Left kidney (tissue), 2 donors: Measurements from ENCODE around the gene OSBPL2. TPM values are rescaled to one million over a fixed set of nuclear protein-coding genes. Genes with fewer than 3 reads are reported as not detected.

Source experiments
- DNase-seq: peaks from one replicate; pipeline ENCODE4 v3.0.0-alpha.2; 2013
- polyA plus RNA-seq: library from polyadenylated mRNA; unstranded; fragments of 120-200 nt; gene quantifications from one replicate; pipeline ENCODE4 v1.2.1, GENCODE V29; 2013; ENCODE audit not compliant: insufficient read length

The OSBPL2 gene
- polyA plus RNA-seq, 1 donor, result 43.6 TPM

DNA sequence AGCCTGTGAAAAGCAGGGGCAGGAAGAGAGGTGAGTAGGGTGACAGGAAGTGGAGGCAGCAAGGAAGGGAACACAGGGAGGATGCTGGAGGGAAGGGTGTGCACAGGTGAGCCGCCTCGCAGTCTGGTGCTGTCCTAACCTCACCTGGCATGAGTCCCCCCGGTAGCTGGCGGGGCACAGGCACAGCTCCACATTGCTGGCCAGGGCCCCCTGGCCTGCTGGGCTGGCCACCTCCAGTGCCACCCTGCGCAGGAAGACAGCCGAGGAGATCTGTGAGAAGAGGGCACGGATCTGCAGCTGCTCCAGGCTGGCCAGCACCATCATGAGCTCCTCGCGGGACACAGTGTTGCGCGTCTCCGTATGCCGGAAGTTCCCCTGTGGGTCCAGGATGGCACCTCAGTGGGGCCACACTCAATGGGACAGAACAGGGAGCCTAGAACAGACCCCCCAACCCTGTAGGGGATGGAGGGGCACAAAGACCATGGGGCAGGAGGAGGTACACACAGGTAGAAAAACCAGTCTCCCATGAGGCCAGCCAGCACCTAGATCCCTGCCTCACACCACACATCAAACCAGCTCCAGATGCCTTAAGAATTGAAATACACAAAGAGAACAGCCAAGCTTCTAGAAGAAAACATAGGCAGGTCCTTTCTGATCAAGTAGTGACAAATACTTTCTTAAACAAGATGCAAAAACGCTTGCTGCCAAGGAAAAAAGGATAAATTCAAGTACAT lies 87.0 kb downstream of the OSBPL2 start:
- no peak for DNase-seq

DNA sequence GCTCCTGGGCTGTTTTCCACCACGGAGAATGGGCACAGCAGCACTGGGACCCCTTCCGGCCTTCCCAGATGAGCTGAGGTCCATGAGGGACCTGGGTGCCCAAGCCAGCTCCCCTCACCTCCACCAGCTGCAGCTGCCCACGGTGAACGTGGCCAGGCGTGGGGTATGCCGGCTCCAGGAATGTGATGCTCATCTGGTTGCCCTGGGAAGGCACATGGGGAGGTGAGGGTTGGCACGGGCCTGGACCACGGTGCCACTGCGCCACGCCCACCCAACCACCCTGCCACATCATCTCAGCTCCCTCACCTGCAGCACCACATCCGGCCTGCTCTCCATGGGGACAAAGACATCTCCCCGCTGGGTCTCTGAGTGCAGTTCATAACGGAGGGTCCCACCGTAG lies 88.2 kb downstream of the OSBPL2 start:
- no peak for DNase-seq

DNA sequence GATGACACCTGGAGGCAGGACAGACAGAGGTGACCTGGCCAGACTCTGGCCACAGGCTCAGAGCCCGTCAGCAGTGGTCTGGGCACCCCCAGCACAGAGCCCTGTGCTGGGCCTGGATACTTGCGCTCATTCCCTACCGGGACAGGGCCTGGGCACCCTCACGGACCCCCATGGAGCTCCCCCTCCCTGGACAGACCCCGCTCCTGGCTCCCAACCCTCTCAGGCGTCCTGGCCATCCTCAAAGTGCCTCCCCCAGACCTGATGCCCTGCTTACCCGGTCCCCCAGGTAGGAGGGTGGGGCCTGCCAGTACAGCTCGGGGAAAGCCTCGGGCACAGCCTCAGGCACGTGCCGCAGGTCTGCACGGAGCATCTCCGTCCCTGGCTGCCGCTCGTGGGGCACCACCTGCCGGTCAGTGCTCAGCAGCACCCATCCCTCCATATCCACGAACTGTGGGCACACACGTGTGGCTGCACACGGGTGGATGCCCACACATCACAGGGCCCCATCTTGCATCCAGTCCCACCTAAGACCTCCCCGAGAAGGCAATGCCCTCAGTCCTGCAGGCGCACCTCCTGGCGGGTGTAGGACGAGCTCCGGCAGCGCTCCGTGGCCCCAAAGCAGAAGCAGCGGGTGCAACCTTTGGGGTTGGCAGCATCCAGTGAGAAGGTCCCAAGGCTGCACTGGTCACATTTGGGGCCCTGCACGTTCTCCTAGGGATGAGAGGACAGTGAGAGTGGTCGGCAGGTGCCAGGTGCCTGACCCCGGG lies 88.8 kb downstream of the OSBPL2 start:
- no peak for DNase-seq

DNA sequence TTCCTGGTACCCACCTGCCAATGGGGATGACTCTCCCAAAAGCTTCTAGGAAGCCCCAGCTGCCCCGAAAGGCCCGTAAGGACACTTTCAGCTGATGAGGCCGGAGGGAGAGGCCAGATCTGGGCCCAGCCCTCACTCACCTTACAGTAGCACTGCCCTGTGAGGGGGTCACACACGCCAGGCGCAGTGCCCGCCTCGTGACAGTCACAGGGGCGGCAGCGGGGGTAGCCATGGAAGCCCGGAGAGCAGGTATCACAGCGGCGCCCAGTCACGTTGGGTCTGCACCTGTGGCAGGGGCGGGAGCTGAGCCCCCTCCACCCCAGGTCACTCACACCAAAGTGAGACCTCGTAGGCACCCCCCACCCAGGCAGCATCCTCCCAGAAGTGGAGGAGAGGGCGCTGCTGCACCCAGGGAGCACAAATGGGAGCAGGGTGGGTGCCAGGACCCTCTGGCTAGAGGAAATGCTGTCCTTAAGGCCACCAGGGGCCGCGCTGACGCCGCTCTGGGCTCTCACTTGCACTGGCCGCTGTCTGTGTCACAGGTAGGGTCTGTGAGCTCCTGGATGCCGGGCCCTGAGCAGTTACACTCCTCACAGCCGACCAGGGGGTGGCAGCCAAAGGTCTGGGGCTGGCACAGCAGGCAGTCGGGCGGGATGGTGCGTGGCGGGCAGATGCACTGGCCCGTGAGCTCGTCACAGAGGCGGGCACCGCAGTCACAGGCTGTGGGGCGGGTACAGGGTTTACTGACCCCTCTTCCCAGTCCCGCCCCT lies 89.6 kb downstream of the OSBPL2 start:
- DNase-seq, result no peak

DNA sequence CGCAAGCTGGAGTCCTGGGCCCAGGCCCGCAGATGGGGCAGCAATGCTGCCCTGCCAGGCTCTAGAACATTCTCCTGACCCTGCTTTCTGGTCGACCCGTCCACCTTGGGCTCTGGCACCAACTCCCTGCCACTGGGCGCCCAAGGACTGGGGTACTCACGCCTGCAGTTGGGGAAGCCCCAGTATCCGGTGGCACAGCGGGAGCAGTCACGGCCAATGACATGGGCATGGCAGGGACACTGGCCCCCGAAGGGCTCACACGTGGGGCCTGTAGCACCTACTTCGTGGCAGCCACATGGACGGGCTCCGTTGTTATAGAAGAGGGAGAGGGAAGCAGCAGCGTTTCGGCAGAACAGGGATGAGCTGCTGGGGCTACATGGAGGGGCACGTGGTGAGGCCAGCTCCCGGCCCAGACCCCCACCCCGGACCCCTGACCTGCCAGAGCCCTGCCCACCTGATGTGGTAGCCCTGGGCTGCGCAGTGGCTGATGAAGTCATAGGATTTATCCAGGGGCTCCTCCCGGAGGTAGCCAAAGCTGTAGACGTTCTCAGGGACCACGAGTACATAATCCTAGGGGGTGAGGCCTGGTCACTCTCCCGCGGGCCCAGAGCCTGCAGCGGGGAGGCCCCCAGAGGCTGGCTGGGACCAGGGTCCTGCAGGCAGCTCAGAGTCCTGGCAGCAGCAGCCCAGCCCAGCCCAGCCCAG lies 90.5 kb downstream of the OSBPL2 start:
- no peak for DNase-seq

DNA sequence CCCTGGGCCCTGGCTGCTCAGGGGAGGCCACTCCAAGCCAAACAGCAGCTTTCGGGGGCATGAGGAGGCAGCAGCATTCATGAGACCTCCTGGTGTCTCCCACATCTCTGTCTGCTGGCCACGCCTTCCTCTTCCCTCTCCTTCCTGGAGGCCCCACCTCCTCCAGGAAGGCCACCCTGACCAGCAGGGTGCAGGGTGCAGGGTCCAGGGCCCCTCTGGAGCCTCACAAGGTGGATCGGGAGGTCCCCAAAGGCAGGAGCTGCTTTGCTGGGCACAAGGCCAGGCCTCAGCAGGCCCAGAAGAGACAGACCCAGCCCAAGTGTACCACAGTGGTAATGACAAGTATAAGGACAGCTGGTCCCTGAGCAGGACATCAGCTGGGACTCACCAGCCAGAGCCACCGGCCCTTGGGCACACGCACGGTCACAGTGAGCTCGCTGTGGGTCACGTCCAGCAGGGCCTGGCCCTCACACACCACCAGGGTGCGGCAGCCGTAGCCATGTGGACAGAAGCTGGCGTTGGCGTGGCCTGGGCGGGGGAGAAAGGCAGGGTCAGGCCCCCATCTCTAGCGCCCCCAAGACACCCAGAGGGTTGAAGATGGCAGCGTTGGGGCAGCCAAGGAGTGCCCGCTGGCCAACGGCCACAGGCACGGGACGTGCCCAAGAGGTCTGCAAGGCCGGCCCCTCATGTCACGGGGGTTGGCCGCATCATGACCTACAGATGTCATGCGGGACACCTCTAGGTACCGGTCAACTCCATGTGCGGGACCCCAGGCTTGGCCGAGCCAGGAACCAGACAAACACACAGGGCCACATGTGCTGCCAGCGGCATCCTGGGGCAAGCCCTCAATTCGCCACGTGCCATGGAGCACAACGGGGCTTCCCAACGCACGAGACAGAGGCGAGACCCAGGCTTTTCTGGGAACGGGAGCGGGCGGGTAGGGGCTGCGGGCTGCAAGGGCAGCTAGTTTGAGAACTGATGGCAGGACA lies 91.4 kb downstream of the OSBPL2 start:
- DNase-seq, result no peak

DNA sequence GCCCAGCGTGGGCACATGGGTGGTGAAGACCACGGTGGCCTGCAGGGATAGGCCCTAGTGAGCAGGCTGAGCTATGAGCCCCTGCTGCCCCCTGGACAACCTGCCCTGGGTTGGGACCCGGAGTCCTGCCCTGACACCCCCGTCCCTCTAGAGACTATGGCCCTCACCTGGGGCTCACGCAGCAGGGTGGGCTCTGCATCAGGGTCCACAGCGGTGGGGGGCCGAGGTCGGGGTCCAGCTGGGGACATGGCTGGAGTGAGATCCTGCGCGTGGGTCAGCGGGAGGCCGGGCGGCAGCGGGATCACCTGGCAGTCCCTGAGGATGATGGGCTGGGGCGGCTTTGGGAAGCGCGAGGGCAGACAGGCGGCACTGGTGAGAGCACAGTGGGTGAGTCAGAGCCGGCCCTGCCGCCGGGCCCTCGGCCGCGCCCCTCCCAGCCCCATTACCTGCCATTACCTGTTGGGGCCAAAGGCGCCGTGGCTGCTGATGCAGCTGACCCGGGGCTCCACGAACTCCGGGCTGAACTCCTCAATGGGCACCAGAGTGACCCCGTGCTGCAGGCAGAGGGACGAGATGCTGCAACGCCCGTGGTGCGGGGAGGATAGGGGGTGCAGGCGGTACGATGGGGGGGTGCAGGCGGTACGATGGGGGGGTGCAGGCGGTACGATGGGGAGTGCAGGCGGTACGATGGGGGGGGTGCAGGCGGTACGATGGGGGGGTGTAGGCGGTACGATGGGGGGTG lies 92.4 kb downstream of the OSBPL2 start:
- DNase-seq, result no peak

DNA sequence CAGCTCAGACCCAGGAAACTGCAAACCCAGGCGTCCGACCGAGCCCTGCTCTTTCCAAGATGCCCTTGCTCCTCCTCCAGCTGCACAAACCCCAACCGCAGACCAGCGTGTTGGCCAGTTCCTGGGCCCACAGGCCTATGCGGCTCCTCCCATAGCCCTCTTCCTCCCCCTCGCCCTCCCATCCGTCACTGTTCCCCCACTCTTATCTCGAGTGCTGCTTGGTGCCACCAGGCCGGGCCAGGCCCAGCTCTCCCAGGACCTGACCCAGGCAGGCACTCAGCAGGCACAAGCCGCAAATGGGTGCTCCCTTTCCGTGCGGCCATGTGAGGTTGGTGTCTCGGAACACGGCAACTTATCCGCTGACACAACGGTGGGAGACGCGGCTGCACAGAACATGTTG lies 93.0 kb downstream of the OSBPL2 start:
- no peak for DNase-seq

DNA sequence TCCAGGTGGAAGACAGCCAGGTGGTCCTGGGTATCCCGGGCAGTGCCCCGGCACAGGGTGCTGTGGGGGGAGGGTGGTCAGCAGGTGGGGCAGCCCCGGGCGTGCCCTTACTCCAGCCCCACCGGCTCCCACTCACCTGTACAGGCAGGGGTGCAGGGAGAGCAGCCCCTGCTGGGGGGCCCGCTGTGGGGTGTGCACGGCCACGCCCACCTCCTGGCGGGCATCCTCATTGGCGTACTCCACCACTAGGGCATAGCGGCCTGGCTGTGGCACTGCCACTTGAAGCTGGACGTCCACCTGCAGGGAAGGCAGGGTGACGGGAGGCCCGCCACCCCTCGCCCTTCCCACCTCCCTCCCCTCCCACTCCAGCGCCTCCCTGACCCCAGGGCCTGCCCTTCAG lies 94.1 kb downstream of the OSBPL2 start:
- no peak for DNase-seq

DNA sequence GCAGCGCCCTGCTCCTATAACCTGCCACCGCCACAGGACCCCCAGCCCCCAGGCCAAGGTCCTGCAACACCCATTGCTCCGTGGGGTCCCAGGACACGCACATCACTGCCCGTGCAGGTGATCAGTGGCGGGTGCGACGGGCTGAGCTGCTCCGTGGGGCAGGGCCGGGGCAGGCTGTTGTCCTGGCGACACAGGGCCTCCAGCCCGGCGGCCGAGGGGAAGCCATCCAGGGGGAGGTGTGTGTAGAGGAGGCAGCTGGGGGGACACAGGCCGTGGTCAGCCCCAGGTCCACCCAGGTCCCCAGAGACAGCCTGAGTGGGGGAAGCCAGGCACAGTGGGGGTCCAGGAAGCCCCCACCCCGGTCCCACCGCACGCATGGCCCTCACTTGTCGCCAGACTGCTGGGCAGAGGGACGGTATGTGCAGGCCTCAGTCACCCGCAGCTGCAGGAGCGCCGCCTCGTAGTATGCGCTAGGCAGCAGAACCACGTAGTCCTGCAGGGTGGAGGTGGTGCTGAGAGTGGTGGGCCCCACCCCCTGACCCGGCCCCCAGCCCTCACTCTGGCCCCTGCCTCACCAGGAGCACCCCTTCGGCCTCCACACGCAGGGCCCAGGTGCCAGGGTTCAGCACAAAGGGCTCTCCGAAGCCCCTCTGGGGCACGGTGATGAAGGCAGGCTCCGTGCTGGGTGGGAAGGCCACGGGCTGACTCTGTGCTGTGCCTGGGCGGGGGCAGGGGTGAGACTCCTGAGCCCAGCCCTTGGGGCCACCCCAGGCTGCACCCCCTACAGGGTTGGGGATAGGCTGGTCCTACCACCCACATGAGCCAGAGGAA lies 94.9 kb downstream of the OSBPL2 start:
- DNase-seq, result no peak

DNA sequence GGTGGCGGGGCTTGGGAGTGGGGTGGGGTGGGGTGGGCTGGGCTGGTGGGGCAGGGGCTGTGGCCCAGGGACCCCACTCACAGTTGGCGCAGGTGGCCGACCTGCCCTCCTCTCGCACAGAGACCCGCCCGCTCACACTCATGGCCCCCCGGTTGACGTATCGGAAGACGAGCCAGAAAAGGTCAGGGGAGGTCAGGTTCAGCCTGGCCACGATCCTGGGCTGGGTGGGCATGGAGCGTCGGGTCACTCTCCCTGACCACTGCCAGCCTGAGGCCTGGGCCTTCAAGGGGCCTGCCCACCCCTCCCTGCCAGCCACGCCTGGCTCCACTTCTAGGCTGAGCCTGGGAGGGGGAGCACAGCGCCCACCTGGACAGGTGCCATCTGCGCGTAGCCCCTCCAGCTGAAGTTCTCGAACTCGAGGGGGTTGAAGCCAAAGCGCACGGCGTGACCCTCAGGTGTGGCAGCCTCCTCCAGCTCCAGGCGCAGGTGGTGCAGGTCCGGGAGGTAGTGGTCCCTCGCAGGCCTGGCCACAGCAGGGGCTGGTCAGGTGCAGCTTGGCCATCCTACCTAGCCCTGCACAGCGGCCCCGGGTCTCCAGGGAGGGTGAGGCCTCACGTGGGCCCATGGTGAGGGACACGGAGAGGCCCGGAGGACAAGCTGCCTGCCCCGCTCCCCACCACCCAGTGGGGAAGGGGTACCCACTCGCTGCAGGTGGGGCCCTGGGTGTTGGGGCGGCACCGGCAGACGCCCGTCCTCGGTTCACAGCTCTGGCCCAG lies 95.7 kb downstream of the OSBPL2 start:
- no peak for DNase-seq

DNA sequence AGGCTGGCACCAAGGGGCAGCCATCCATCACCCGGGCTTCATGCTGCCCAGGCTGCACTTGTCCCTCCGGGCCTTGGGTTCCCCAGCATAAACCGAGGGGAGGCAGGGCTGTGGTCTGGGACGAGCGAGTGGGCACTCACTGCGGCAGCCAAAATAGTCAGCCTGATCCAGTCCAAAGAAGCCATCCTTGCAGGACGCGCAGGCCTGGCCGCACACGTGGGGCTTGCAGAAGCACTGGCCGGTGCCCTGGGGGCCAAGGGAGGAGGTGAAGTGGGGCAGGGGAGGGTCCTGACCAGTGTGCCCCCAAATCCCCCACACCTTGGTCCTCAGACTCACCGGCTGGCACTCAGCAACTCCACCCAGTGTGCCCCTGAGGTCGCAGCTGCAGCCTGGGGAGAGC lies 96.6 kb downstream of the OSBPL2 start:
- DNase-seq, result no peak

DNA sequence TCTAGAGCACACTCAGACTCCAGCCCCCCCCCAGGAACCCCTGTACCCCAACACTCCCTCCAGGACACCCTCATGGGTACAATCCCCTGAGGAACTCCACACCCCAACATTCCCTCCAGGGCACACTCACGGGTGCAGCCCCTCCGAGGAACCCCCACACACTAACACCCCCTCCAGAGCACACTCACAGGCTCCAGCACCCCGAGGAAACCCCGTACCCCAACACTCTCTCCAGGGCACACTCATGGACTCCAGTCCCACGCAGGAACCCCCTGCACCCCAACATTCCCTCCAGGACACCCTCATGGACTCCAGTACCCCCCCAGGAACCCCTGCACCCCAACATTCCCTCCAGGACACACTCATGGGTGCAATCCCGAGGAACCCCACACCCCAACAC lies 97.2 kb downstream of the OSBPL2 start:
- DNase-seq, result no peak

DNA sequence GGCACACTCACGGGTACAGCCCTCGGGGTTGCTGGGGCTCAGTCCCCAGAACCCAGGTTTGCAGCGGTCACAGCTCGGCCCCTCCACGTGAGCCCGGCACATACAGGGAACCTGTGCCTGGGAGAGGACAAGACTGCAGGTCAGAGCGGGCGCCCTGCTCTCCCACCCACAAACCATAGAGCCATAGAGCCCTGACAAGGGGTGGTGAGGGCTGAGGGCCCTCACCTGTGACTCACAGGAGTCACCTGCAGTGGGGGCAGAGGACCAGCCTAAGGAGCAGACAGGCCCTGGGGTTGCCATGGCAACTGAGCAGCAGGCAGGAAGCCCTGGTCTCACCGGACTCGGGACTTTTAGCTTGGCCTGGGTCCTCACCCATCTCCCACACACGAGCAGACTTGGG lies 98.0 kb downstream of the OSBPL2 start:
- no peak for DNase-seq

DNA sequence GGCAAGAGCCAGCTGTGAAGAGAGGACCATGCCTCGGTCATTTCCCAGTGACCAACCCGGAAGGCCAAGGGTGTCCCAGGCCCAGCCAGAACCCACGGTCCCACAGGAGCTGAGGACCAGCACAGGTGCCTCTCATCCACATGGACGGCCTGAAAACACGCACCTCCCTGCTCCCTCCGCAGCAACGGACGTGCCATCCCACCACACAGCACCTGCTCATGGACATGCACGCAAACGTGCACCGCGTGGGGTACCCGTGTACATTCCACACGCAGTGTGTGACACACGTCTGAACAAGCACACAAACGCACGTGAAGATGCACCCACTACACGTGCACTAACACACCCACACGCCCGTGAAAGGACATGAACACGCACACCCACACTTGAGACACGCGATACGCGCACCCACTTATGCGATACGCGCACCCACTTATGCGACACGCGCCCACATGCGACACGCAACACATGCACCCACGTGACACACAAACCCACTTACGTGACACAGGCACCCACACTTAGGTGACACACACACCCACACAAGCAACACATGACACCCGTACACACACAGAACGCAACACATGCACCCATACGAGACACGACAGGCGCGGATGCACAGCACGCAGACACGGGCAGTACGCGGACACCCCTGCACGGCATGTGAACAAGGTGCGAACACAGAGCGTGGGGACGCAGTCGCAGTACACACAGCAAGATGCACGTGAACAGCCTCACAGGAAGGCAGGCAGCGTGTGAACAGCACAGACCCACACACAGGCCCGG lies 98.6 kb downstream of the OSBPL2 start:
- DNase-seq, result no peak

DNA sequence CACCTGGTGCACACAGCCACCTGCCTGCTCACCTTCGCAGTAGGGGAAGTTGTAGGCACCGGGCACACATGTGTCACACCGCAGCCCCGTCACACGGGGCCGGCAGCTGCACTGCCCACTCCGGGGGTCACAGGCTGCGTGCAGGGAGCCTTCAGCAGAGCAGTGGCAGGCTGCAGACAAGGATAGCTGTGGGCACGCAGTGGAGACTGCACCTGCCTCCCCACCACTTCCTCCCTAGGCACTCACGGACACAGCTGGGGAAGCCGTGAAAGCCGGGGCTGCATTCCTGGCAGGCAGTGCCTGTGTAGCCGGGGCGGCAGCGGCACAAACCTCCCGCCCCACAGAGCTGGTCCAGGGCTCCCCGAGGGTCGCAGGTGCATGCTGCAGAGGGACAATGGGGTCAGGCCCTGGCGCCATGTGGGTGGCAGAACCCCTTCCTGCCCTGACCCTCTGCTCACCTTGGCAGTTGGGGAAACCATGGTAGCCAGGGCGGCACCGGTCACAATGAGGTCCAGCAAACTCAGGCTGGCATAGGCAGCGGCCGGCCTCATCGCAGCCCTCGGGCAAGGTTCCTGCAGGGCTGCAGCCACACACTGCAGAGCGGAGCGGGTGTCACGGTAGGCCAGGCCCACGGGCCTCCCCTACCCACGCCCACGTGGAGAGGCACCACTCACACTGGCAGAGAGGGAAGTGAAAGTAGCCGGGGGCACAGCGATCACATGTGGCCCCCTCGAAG lies 99.4 kb downstream of the OSBPL2 start:
- DNase-seq, result no peak

DNA sequence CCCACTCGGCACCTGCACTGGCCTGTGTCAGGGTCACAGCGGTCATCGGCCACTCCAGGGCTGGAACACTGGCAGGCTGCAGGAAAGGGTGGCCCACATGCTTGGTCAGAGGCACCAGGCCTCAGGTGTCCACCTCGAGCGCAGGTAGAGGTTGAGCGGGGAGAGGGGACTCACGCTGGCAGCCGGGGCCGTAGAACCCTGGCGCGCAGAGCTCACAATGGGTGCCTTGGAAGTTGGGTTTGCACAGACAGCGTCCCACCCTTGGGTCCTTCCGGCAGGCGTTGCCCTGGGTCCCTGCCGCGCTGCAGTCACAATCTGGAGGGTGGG lies 99.9 kb downstream of the OSBPL2 start:
- no peak for DNase-seq
